ENCODE data around the gene SLC16A12. TPM values are rescaled to one million over a fixed set of nuclear protein-coding genes. Genes with fewer than 3 reads are reported as not detected.

The SLC16A12 gene
- total and polyA plus RNA-seq, 2 donors from 2014 or later, result 19.0 to 38.8 TPM

GRCh38 chr10:89526358-89526757, 9.0 kb downstream of the SLC16A12 start:
- Histone ChIP-seq H3K4me1 (ENCODE audit: control insufficient read depth in 2 of 3, insufficient read depth in 2 of 3, low read depth in 1 of 3, low read length in 3 of 3) (peaks cover 0 to 35% (median 6%) of the 10 kb centered on the region in 3 donors), H3K36me3 (ENCODE audit: control insufficient read depth in 2 of 3, insufficient read depth in 3 of 3, low read length in 3 of 3) (peaks cover 0 to 4% (median 0%) of the 10 kb centered on the region in 3 donors), H3K27me3 (ENCODE audit: control insufficient read depth, insufficient read depth, low read length) (no peaks in the 10 kb centered on the region), H3K9me3 (ENCODE audit: control insufficient read depth in 2 of 3, insufficient read depth in 1 of 3, low read length in 3 of 3) (no peaks in the 10 kb centered on the region), H3K4me3 (ENCODE audit: low read length in 3 of 3) (no peak overlapping the region), H3K9ac (ENCODE audit: low read length in 3 of 3) (no peak overlapping the region), H3K27ac (ENCODE audit: low read depth in 2 of 2, low read length in 2 of 2) (no peak overlapping the region)
- no peak for FAIRE-seq
- no peak for TF ChIP-seq CTCF (IDR thresholded peaks at IDR 0.05; ENCODE audit: borderline replicate concordance, extremely low read depth, insufficient read depth)
- intact Hi-C loops (cut with DNase I), result no loop called here
- DNase-seq, result no peak

GRCh38 chr10:89525556-89525955, 9.8 kb downstream of the SLC16A12 start:
- H3K4me3 ChIP-seq (ENCODE audit: low read length in 3 of 3), result no peak overlapping the region
- H3K27me3 ChIP-seq (ENCODE audit: control insufficient read depth, insufficient read depth, low read length), result no peaks in the 10 kb centered on the region
- H3K9me3 ChIP-seq (ENCODE audit: control insufficient read depth in 2 of 3, insufficient read depth in 1 of 3, low read length in 3 of 3), result no peaks in the 10 kb centered on the region
- no peak for TF ChIP-seq CTCF (IDR thresholded peaks at IDR 0.05; ENCODE audit: borderline replicate concordance, extremely low read depth, insufficient read depth)
- no peak overlapping the region for H3K27ac ChIP-seq (ENCODE audit: low read depth in 2 of 2, low read length in 2 of 2)
- DNase-seq (no peak), FAIRE-seq (no peak)
- H3K9ac ChIP-seq (ENCODE audit: low read length in 3 of 3), result no peak overlapping the region
- H3K36me3 ChIP-seq (ENCODE audit: control insufficient read depth in 2 of 3, insufficient read depth in 3 of 3, low read length in 3 of 3), result peaks cover 0 to 4% (median 0%) of the 10 kb centered on the region in 3 donors
- H3K4me1 ChIP-seq (ENCODE audit: control insufficient read depth in 2 of 3, insufficient read depth in 2 of 3, low read depth in 1 of 3, low read length in 3 of 3), result peaks cover 0 to 43% (median 12%) of the 10 kb centered on the region in 3 donors
- intact Hi-C loops (cut with DNase I), result no loop called here

- Histone ChIP-seq H3K36me3 (ENCODE audit: control insufficient read depth in 2 of 3, insufficient read depth in 3 of 3, low read length in 3 of 3) (peaks cover 0 to 4% (median 0%) of the 10 kb centered on the region in 3 donors), H3K4me1 (ENCODE audit: control insufficient read depth in 2 of 3, insufficient read depth in 2 of 3, low read depth in 1 of 3, low read length in 3 of 3) (peaks cover 0 to 44% (median 12%) of the 10 kb centered on the region in 3 donors), H3K9me3 (ENCODE audit: control insufficient read depth in 2 of 3, insufficient read depth in 1 of 3, low read length in 3 of 3) (no peaks in the 10 kb centered on the region), H3K9ac (ENCODE audit: low read length in 3 of 3) (no peak overlapping the region), H3K27ac (ENCODE audit: low read depth in 2 of 2, low read length in 2 of 2) (no peak overlapping the region), H3K4me3 (ENCODE audit: low read length in 3 of 3) (no peak overlapping the region), H3K27me3 (ENCODE audit: control insufficient read depth, insufficient read depth, low read length) (no peaks in the 10 kb centered on the region)
- intact Hi-C loops (cut with DNase I), result no loop called here
- TF ChIP-seq CTCF (IDR thresholded peaks at IDR 0.05; ENCODE audit: borderline replicate concordance, extremely low read depth, insufficient read depth), result no peak
- FAIRE-seq (no peak), DNase-seq (no peak)
These were observed 11.1 kb downstream of the SLC16A12 start for GRCh38 chr10:89524279-89524678.

GRCh38 chr10:89523274-89523673, 12.1 kb downstream of the SLC16A12 start:
- no peak for FAIRE-seq

More at GRCh38 chr10:89523274-89523673, 12.1 kb downstream of the SLC16A12 start:
- H3K4me1 ChIP-seq (ENCODE audit: control insufficient read depth in 2 of 3, insufficient read depth in 2 of 3, low read depth in 1 of 3, low read length in 3 of 3), result peaks cover 0 to 48% (median 12%) of the 10 kb centered on the region in 3 donors
- DNase-seq, result no peak
- no peaks in the 10 kb centered on the region for H3K27me3 ChIP-seq (ENCODE audit: control insufficient read depth, insufficient read depth, low read length)
- no peak overlapping the region for H3K4me3 ChIP-seq (ENCODE audit: low read length in 3 of 3)
- intact Hi-C loops (cut with DNase I), result no loop called here
- H3K27ac ChIP-seq (ENCODE audit: low read depth in 2 of 2, low read length in 2 of 2), result peak overlapping the region; percentile 9 to 18
- H3K36me3 ChIP-seq (ENCODE audit: control insufficient read depth in 2 of 3, insufficient read depth in 3 of 3, low read length in 3 of 3), result peaks cover 0 to 4% (median 0%) of the 10 kb centered on the region in 3 donors
- no peak overlapping the region for H3K9ac ChIP-seq (ENCODE audit: low read length in 3 of 3)
- TF ChIP-seq CTCF (IDR thresholded peaks at IDR 0.05; ENCODE audit: borderline replicate concordance, extremely low read depth, insufficient read depth), result no peak
- no peaks in the 10 kb centered on the region for H3K9me3 ChIP-seq (ENCODE audit: control insufficient read depth in 2 of 3, insufficient read depth in 1 of 3, low read length in 3 of 3)
